Fibroblast of the aortic adventitia (primary cell): ENCODE measurements around the gene CDC42EP3. TPM values are rescaled to one million over a fixed set of nuclear protein-coding genes. Genes with fewer than 3 reads are reported as not detected.

ENCODE experiments used
- DNase-seq: peaks from one replicate; pipeline ENCODE4 v3.0.0-alpha.2; 2010; ENCODE audit warnings: low read depth
- H3K4me3 ChIP-seq: 2 replicates; pipeline ENCODE4 v1.5.1; 2011; ENCODE audit warnings: low read depth, mild to moderate bottlenecking, control low read depth, low read length, moderate library complexity
- total RNA-seq: library from RNA; depleted of rRNA; stranded (reverse); fragments of >200 nt; gene quantifications from 2 replicates; pipeline ENCODE4 v1.2.3, GENCODE V29; 2012; ENCODE audit warnings: low replicate concordance
- TF ChIP-seq, protein P1 (sequence below): IDR thresholded peaks from 2 replicates; pipeline ENCODE4 v1.5.1; 2011; ENCODE audit warnings: mild to moderate bottlenecking, low read length, control low read depth, inconsistent platforms; ENCODE audit not compliant: insufficient read depth

Gene CDC42EP3
- total RNA-seq, 1 donor, result 34.7 TPM

DNA sequence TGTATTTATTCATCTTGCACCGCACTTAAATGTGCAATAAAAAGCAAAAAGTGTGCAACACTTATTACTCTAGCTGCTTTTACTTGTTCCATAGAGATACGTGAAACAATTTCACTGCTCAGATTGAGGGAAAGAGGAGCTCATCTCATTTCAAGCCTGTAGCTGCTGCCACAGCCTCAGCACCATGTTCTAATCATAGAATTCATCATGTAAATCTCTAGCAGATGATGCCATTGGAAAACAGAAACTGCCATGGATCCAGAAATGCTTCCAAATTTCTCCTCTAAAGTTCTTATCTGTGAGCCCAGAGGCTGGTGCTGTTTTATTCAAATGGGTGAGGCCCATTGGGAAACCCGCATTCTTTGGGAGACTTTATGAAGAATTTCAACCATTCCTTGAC is 2.0 kb downstream of the CDC42EP3 start:
- peak overlapping the region; percentile 92 for H3K4me3 ChIP-seq
- TF ChIP-seq, protein P1, sequence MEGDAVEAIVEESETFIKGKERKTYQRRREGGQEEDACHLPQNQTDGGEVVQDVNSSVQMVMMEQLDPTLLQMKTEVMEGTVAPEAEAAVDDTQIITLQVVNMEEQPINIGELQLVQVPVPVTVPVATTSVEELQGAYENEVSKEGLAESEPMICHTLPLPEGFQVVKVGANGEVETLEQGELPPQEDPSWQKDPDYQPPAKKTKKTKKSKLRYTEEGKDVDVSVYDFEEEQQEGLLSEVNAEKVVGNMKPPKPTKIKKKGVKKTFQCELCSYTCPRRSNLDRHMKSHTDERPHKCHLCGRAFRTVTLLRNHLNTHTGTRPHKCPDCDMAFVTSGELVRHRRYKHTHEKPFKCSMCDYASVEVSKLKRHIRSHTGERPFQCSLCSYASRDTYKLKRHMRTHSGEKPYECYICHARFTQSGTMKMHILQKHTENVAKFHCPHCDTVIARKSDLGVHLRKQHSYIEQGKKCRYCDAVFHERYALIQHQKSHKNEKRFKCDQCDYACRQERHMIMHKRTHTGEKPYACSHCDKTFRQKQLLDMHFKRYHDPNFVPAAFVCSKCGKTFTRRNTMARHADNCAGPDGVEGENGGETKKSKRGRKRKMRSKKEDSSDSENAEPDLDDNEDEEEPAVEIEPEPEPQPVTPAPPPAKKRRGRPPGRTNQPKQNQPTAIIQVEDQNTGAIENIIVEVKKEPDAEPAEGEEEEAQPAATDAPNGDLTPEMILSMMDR, result no peak
- DNase-seq, result peak; percentile 64

DNA sequence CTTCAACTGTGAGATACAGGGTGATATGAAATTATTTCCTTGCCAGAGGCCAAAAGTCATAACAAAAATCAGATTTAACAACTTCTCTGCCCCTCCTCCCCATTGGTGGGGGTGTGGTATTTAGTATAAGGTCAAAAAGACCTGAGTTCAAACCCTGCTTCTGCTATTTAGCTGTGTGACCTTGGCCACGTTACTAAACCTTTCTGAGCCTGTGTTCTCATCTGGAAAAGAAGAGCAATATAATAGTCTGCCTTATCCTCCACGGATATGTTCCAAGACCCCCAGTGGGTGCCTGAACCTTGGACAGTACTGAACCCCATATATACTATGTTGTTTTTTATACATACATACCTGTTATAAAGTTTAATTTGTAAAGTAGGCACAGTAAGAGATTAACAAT is 3.7 kb downstream of the CDC42EP3 start:
- TF ChIP-seq, protein P1, result no peak
- H3K4me3 ChIP-seq, result no peak overlapping the region
- DNase-seq, result no peak

- no peak for DNase-seq
- H3K4me3 ChIP-seq, result no peak overlapping the region
- TF ChIP-seq, protein P1, result no peak
These were observed 4.7 kb downstream of the CDC42EP3 start for GRCh38 chr2:37666772-37667171.

DNA sequence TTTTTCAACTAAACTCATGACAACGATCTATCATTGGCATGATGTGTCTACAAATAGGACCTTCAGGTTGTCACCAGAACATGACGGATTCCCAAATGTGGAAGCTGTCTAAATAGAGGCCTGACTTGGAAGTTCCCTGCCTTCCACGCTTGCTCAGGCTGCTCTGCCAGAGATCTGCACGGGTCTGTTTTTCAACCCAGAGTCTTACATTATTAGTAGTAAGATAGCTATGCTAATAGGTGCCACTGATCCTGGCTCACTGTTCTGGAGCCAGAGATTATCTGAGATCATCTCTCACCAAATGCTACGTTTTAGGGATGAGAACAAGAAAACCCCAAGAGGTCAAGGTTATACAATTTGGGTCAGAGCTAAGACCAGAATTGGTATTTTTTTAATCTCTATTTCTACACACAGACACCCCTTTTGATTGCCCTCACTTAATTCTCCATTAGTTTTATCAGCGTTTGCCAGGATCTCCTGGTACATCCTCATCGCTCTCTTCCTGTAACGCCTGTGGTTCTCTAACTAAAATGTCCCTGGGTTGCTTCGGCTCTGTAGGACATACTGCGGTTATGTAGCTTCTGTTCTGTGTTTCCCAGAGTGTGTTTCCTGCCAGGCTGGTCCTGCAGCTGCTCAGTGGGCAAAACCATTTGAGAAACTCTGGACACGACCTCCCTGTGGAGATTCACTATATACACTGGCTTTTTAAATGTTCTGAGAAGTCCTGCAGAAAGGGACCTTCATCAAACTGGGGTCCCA is 5.7 kb downstream of the CDC42EP3 start:
- DNase-seq, result no peak
- TF ChIP-seq, protein P1, result no peak
- H3K4me3 ChIP-seq, result no peak overlapping the region

GRCh38 chr2:37665043-37665442 is 6.4 kb downstream of the CDC42EP3 start:
- TF ChIP-seq, protein P1, result no peak
- H3K4me3 ChIP-seq, result no peak overlapping the region
- DNase-seq, result no peak

DNA sequence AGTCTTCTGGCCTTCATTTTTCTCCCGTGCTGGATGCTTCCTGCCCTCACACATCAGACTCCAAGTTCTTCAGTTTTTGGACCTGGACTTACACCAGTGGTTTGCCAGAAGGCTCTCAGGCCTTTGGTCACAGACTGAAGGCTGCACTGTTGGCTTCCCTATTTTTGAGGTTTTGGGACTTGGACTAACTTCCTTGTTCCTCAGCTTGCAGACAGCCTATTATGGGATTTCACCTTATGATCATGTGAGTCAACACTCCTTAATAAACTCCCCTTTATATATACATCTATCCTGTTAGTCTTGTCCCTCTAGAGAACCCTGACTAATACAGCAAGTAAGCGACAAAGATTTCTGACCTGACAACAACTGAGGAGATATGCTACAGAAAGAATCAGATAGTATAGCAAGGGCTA is 7.2 kb downstream of the CDC42EP3 start:
- H3K4me3 ChIP-seq, result no peak overlapping the region
- TF ChIP-seq, protein P1, result no peak
- no peak for DNase-seq

DNA sequence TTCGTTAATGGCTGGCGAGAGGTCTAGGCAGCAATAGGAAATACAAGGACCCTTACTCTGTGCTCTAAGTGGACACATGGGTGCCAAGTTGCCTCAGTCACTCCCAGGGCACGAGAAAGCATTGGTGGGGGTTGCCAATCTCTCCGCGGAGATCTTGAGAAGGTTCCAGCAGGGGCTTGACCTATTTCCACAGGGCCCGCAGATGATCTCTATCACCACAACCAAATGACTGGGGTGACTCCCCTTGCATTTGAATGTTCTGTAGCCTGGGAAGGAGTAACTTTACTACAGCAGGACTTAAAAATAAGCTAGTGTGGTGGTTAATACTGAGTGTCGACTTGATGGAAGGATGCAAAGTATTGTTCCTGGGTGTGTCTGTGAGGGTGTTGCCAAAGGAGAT is 8.1 kb downstream of the CDC42EP3 start:
- DNase-seq, result no peak
- TF ChIP-seq, protein P1, result no peak

More for the DNA sequence above, 8.1 kb downstream of the CDC42EP3 start:
- H3K4me3 ChIP-seq, result no peak overlapping the region
